OCI-LY1 (cell line): ENCODE measurements around the gene RGS7.

Experiments
- EZH2 ChIP-seq: fragments of 200-600 bp; sonication (generic), shearing (Covaris generic); IDR thresholded peaks from 2 replicates; pipeline ENCODE4 v1.8.0; 2017; ENCODE audit warnings: borderline replicate concordance, mixed run types, mild to moderate bottlenecking, antibody characterized with exemption, low read length, moderate library complexity, mixed read lengths
- TF ChIP-seq, protein P1 (sequence below): fragments of 200-600 bp; sonication (generic), shearing (Covaris generic); IDR thresholded peaks from 2 replicates; pipeline ENCODE4 v1.5.1; 2017; ENCODE audit warnings: mild to moderate bottlenecking, antibody characterized with exemption, low read length, moderate library complexity, mixed read lengths

DNA sequence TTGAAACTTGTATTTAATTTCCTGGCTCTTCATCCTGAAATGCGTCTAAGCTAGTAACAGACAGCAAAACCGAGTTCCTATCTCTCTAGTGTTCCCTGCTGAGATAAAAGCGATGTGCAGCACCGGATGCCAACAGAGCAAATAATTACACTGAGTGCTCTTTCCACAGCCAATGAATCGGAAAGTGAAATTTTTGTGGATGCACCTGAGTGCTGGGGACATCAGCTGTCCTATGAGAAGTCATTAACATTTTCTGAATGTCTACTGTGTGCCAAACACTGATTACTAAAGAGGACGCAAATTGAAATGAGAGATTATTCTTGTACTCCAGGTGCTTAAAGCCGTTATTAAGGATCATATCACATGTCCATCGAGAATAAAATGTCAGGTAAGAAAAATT, 278.0 kb downstream of the RGS7 start:
- TF ChIP-seq, protein P1, sequence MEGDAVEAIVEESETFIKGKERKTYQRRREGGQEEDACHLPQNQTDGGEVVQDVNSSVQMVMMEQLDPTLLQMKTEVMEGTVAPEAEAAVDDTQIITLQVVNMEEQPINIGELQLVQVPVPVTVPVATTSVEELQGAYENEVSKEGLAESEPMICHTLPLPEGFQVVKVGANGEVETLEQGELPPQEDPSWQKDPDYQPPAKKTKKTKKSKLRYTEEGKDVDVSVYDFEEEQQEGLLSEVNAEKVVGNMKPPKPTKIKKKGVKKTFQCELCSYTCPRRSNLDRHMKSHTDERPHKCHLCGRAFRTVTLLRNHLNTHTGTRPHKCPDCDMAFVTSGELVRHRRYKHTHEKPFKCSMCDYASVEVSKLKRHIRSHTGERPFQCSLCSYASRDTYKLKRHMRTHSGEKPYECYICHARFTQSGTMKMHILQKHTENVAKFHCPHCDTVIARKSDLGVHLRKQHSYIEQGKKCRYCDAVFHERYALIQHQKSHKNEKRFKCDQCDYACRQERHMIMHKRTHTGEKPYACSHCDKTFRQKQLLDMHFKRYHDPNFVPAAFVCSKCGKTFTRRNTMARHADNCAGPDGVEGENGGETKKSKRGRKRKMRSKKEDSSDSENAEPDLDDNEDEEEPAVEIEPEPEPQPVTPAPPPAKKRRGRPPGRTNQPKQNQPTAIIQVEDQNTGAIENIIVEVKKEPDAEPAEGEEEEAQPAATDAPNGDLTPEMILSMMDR = no peak
- no peak for TF ChIP-seq EZH2
